Measurements from ENCODE around the gene IP6K2.

IP6K2 gene

GRCh38 chr3:48651771-48652170, 65.2 kb downstream of the IP6K2 start:
- H3K4me2 ChIP-seq (ENCODE audit: low read length), result no peak overlapping the region
- no peak overlapping the region for H3K27ac ChIP-seq (ENCODE audit: low read depth, low read length)
- no peaks in the 10 kb centered on the region for H4K20me1 ChIP-seq (ENCODE audit: control insufficient read depth, insufficient read depth, low read depth, low read length)
- no peaks in the 10 kb centered on the region for H3K36me3 ChIP-seq (ENCODE audit: control insufficient read depth, low read length)
- TF ChIP-seq EZH2phosphoT487 (IDR thresholded peaks at IDR 0.05; ENCODE audit: borderline replicate concordance, low read length) (no peak), CTCF (IDR thresholded peaks at IDR 0.05; ENCODE audit: low read depth, low read length, poor library complexity, severe bottlenecking) (no peak)
- H3K27me3 ChIP-seq (ENCODE audit: control insufficient read depth, low read length), result no peaks in the 10 kb centered on the region
- no peaks in the 10 kb centered on the region for H3K9me3 ChIP-seq (ENCODE audit: control insufficient read depth, insufficient read depth, low read length)
- no peaks in the 10 kb centered on the region for H3F3A ChIP-seq (ENCODE audit: control insufficient read depth, insufficient read depth)
- no peaks in the 10 kb centered on the region for H3K9me2 ChIP-seq (replicated peaks; ENCODE audit: control insufficient read depth, low read length)
- peaks cover 31% of the 10 kb centered on the region for H3K4me1 ChIP-seq (ENCODE audit: control insufficient read depth, low read length)
- H3K4me3 ChIP-seq (ENCODE audit: low read length), result no peak overlapping the region
- no peaks in the 10 kb centered on the region for H3K79me2 ChIP-seq (ENCODE audit: control insufficient read depth, low read length)

GRCh38 chr3:48650723-48651122, 66.3 kb downstream of the IP6K2 start:
- H3K27ac ChIP-seq (ENCODE audit: low read depth, low read length), result no peak overlapping the region
- H3F3A ChIP-seq (ENCODE audit: control insufficient read depth, insufficient read depth), result no peaks in the 10 kb centered on the region
- no peaks in the 10 kb centered on the region for H3K9me3 ChIP-seq (ENCODE audit: control insufficient read depth, insufficient read depth, low read length)
- TF ChIP-seq CTCF (IDR thresholded peaks at IDR 0.05; ENCODE audit: low read depth, low read length, poor library complexity, severe bottlenecking) (no peak), EZH2phosphoT487 (IDR thresholded peaks at IDR 0.05; ENCODE audit: borderline replicate concordance, low read length) (no peak)
- no peaks in the 10 kb centered on the region for H3K79me2 ChIP-seq (ENCODE audit: control insufficient read depth, low read length)
- H3K27me3 ChIP-seq (ENCODE audit: control insufficient read depth, low read length), result no peaks in the 10 kb centered on the region
- no peaks in the 10 kb centered on the region for H3K9me2 ChIP-seq (replicated peaks; ENCODE audit: control insufficient read depth, low read length)
- H3K4me3 ChIP-seq (ENCODE audit: low read length), result no peak overlapping the region
- no peak overlapping the region for H3K4me2 ChIP-seq (ENCODE audit: low read length)
- peaks cover 23% of the 10 kb centered on the region for H3K4me1 ChIP-seq (ENCODE audit: control insufficient read depth, low read length)
- H3K36me3 ChIP-seq (ENCODE audit: control insufficient read depth, low read length), result no peaks in the 10 kb centered on the region
- no peaks in the 10 kb centered on the region for H4K20me1 ChIP-seq (ENCODE audit: control insufficient read depth, insufficient read depth, low read depth, low read length)

- Histone ChIP-seq H3K36me3 (ENCODE audit: control insufficient read depth, low read length) (no peaks in the 10 kb centered on the region), H3K79me2 (ENCODE audit: control insufficient read depth, low read length) (no peaks in the 10 kb centered on the region), H3K4me2 (ENCODE audit: low read length) (no peak overlapping the region), H3K4me1 (ENCODE audit: control insufficient read depth, low read length) (peaks cover 5% of the 10 kb centered on the region), H3F3A (ENCODE audit: control insufficient read depth, insufficient read depth) (no peaks in the 10 kb centered on the region), H3K4me3 (ENCODE audit: low read length) (no peak overlapping the region), H4K20me1 (ENCODE audit: control insufficient read depth, insufficient read depth, low read depth, low read length) (no peaks in the 10 kb centered on the region), H3K27me3 (ENCODE audit: control insufficient read depth, low read length) (no peaks in the 10 kb centered on the region), H3K27ac (ENCODE audit: low read depth, low read length) (no peak overlapping the region), H3K9me3 (ENCODE audit: control insufficient read depth, insufficient read depth, low read length) (no peaks in the 10 kb centered on the region), H3K9me2 (replicated peaks; ENCODE audit: control insufficient read depth, low read length) (no peaks in the 10 kb centered on the region)
- TF ChIP-seq EZH2phosphoT487 (IDR thresholded peaks at IDR 0.05; ENCODE audit: borderline replicate concordance, low read length) (no peak), CTCF (IDR thresholded peaks at IDR 0.05; ENCODE audit: low read depth, low read length, poor library complexity, severe bottlenecking) (no peak)
Observed at GRCh38 chr3:48648188-48648850, 68.7 kb downstream of the IP6K2 start.
